Prostate gland (tissue), 2 donors: ENCODE measurements around the gene RPS10.

Source experiments
- CTCF ChIP-seq, 4 experiments: fragments of 200-600 bp in 2 of 4; fragments of 450-650 bp in 2 of 4; sonication (generic) in 2 of 4; IDR thresholded peaks; 1 replicate in 3 of 4; 2 replicates in 1 of 4; pipeline ENCODE4 v1.5.1; 2016 to 2019; ENCODE audit warnings: antibody characterized with exemption in 4 of 4, mild to moderate bottlenecking in 2 of 4, moderate library complexity in 2 of 4
- POLR2A ChIP-seq: fragments of 450-650 bp; IDR thresholded peaks from one replicate; pipeline ENCODE4 v1.6.1; 2016; ENCODE audit warnings: antibody characterized with exemption, mild to moderate bottlenecking
- POLR2AphosphoS5 ChIP-seq: sonication (generic); formaldehyde crosslinking; IDR thresholded peaks from one replicate; pipeline ENCODE4 v1.6.1; 2017; ENCODE audit warnings: antibody characterized with exemption

- TF ChIP-seq POLR2AphosphoS5 (peak; percentile 96), CTCF (IDR thresholded peaks at IDR 0.05) (peak in 2 of 4 experiments; percentile 12 to 24), POLR2A (peak; percentile 83)
These were observed at the start of gene RPS10 for GRCh38 chr6:34425498-34426410.
